HG02642 (cell line): Measurements from ENCODE around the gene GYPC.
"Not testable (repeated sequence)": the region's sequence is repeated elsewhere in the genome, so short reads cannot be mapped to it uniquely, and the experiment has no call there.

Experiments used
- ATAC-seq: cut with Tn5 transposase; IDR thresholded peaks from one replicate; pipeline ENCODE4 v1.9.1; 2021; ENCODE audit warnings: mild to moderate bottlenecking; ENCODE audit not compliant: unreplicated experiment, poor library complexity

The GYPC gene

GRCh38 chr2:126655500-126656430, at the start of gene GYPC:
Gene GYPC, plus strand, starts transcription at chr2:126656158. Its CDS starts 106 bp downstream, at chr2:126656264.
- peak; percentile 47 for ATAC-seq

- no peak for ATAC-seq
Measured at GRCh38 chr2:126614524-126615227, 41.3 kb upstream of the GYPC start.

GRCh38 chr2:126616606-126617069, 39.3 kb upstream of the GYPC start:
- ATAC-seq, result no peak

GRCh38 chr2:126620302-126620701, 35.7 kb upstream of the GYPC start:
- no peak for ATAC-seq

GRCh38 chr2:126623000-126623399, 33.0 kb upstream of the GYPC start:
- ATAC-seq, result no peak

GRCh38 chr2:126627643-126628042, 28.3 kb upstream of the GYPC start:
- no peak for ATAC-seq

GRCh38 chr2:126634273-126634861, 21.6 kb upstream of the GYPC start:
- ATAC-seq, result no peak

GRCh38 chr2:126635281-126635680, 20.7 kb upstream of the GYPC start:
- ATAC-seq, result no peak

- ATAC-seq, result no peak
Measured at GRCh38 chr2:126635736-126636135, 20.2 kb upstream of the GYPC start.

- no peak for ATAC-seq
Measured at GRCh38 chr2:126637386-126637785, 18.6 kb upstream of the GYPC start.

GRCh38 chr2:126638746-126639145, 17.2 kb upstream of the GYPC start:
- no peak for ATAC-seq

- ATAC-seq, result no peak
Measured at GRCh38 chr2:126639276-126639675, 16.7 kb upstream of the GYPC start.

GRCh38 chr2:126641294-126641693, 14.7 kb upstream of the GYPC start:
- ATAC-seq, result not testable (repeated sequence)

GRCh38 chr2:126642031-126642430, 13.9 kb upstream of the GYPC start:
- ATAC-seq, result no peak

GRCh38 chr2:126643431-126643830, 12.5 kb upstream of the GYPC start:
- no peak for ATAC-seq

GRCh38 chr2:126643972-126644371, 12.0 kb upstream of the GYPC start:
- no peak for ATAC-seq

GRCh38 chr2:126644630-126645191, 11.2 kb upstream of the GYPC start:
- peak; percentile 91 for ATAC-seq

- ATAC-seq, result peak; percentile 61
Measured at GRCh38 chr2:126645211-126645618, 10.7 kb upstream of the GYPC start.

GRCh38 chr2:126646026-126646425, 9.9 kb upstream of the GYPC start:
- no peak for ATAC-seq

- not testable (repeated sequence) for ATAC-seq
Measured at GRCh38 chr2:126647714-126648344, 8.1 kb upstream of the GYPC start.
